OCI-LY1 (cell line): ENCODE data around the gene FAM185A.

Experiments used
- H2AFZ ChIP-seq: fragments of 200-600 bp; sonication (generic), shearing (Covaris generic); 2 replicates; pipeline ENCODE4 v1.6.0; 2014; ENCODE audit warnings: antibody characterized with exemption, mild to moderate bottlenecking, low read length
- H3F3A ChIP-seq: fragments of 200-600 bp; sonication (generic), shearing (Covaris generic); 2 replicates; pipeline ENCODE4 v1.6.0; 2014; ENCODE audit warnings: mild to moderate bottlenecking, antibody characterized with exemption, low read length, moderate library complexity; ENCODE audit not compliant: insufficient read depth
- H3K27ac ChIP-seq: fragments of 200-600 bp; sonication (generic); 2 replicates; pipeline ENCODE4 v1.5.1; 2014; ENCODE audit warnings: low read length, mixed run types, mild to moderate bottlenecking, low read depth; ENCODE audit not compliant: poor library complexity, severe bottlenecking
- H3K27me3 ChIP-seq: fragments of 200-600 bp; sonication (generic); 2 replicates; pipeline ENCODE4 v1.6.0; 2014; ENCODE audit warnings: antibody characterized with exemption, mild to moderate bottlenecking, low read length, moderate library complexity; ENCODE audit not compliant: insufficient read depth
- H3K36me3 ChIP-seq: fragments of 200-600 bp; sonication (generic); 2 replicates; pipeline ENCODE4 v1.6.1; 2014; ENCODE audit warnings: mild to moderate bottlenecking, antibody characterized with exemption, low read length, moderate library complexity, mixed read lengths; ENCODE audit not compliant: insufficient read depth
- H3K4me1 ChIP-seq: fragments of 200-600 bp; sonication (generic); 2 replicates; pipeline ENCODE4 v1.5.1; 2014; ENCODE audit warnings: mild to moderate bottlenecking, low read length, moderate library complexity; ENCODE audit not compliant: insufficient read depth, severe bottlenecking
- H3K4me2 ChIP-seq: fragments of 200-600 bp; sonication (generic), shearing (Covaris generic); 2 replicates; pipeline ENCODE4 v1.6.1; 2014; ENCODE audit warnings: low read length
- H3K4me3 ChIP-seq: fragments of 200-600 bp; sonication (generic); 2 replicates; pipeline ENCODE4 v1.5.1; 2014; ENCODE audit warnings: low read length, low read depth, mild to moderate bottlenecking, mixed read lengths; ENCODE audit not compliant: poor library complexity, severe bottlenecking
- H3K79me2 ChIP-seq: fragments of 200-600 bp; shearing (Covaris generic); 2 replicates; pipeline ENCODE4 v1.6.1; 2016; ENCODE audit warnings: mixed run types, low read length, mixed read lengths; ENCODE audit not compliant: insufficient read depth
- H3K9ac ChIP-seq: fragments of 200-600 bp; sonication (generic), shearing (Covaris generic); 2 replicates; pipeline ENCODE4 v1.6.1; 2014; ENCODE audit warnings: mild to moderate bottlenecking, low read length, mixed read lengths
- H3K9me2 ChIP-seq: fragments of 200-600 bp; sonication (generic), shearing (Covaris generic); 2 replicates; pipeline ENCODE4 v1.6.1; 2014; ENCODE audit warnings: low read depth, mild to moderate bottlenecking, low read length, mixed read lengths
- H3K9me3 ChIP-seq: fragments of 200-600 bp; shearing (Covaris generic); 2 replicates; pipeline ENCODE4 v1.6.1; 2014; ENCODE audit warnings: low read length, mixed read lengths
- H4K20me1 ChIP-seq: fragments of 200-600 bp; sonication (generic), shearing (Covaris generic); 2 replicates; pipeline ENCODE4 v1.6.0; 2016; ENCODE audit warnings: mild to moderate bottlenecking, low read length; ENCODE audit not compliant: insufficient read depth
- CTCF ChIP-seq: fragments of 200-600 bp; sonication (generic), shearing (Covaris generic); IDR thresholded peaks from 2 replicates; pipeline ENCODE4 v1.5.1; 2017; ENCODE audit warnings: mild to moderate bottlenecking, antibody characterized with exemption, low read length, moderate library complexity, mixed read lengths
- EZH2 ChIP-seq: fragments of 200-600 bp; sonication (generic), shearing (Covaris generic); IDR thresholded peaks from 2 replicates; pipeline ENCODE4 v1.8.0; 2017; ENCODE audit warnings: borderline replicate concordance, mixed run types, mild to moderate bottlenecking, antibody characterized with exemption, low read length, moderate library complexity, mixed read lengths

FAM185A gene

GRCh38 chr7:102811942-102812678 is 63.3 kb downstream of the FAM185A start:
- H3F3A ChIP-seq, result no peaks in the 10 kb centered on the region
- H2AFZ ChIP-seq, result no peak overlapping the region
- H3K36me3 ChIP-seq, result peaks cover 5% of the 10 kb centered on the region; the same call in 1 of the 2 replicates
- no peak overlapping the region for H3K4me3 ChIP-seq
- H3K79me2 ChIP-seq, result no peaks in the 10 kb centered on the region
- no peak overlapping the region for H3K4me2 ChIP-seq
- H4K20me1 ChIP-seq, result no peaks in the 10 kb centered on the region
- no peaks in the 10 kb centered on the region for H3K9me2 ChIP-seq
- H3K9me3 ChIP-seq, result no peaks in the 10 kb centered on the region
- TF ChIP-seq CTCF, result no peak
- TF ChIP-seq EZH2, result no peak
- no peaks in the 10 kb centered on the region for H3K4me1 ChIP-seq
- no peak overlapping the region for H3K27ac ChIP-seq
- H3K27me3 ChIP-seq, result no peaks in the 10 kb centered on the region
- H3K9ac ChIP-seq, result no peak overlapping the region

- H3K9ac ChIP-seq, result no peak overlapping the region
- H3K9me2 ChIP-seq, result no peaks in the 10 kb centered on the region
- H3K79me2 ChIP-seq, result no peaks in the 10 kb centered on the region
- no peak overlapping the region for H3K4me3 ChIP-seq
- H3K36me3 ChIP-seq, result peaks cover 3% of the 10 kb centered on the region; the same call in 1 of the 2 replicates
- no peak overlapping the region for H3K27ac ChIP-seq
- H3F3A ChIP-seq, result no peaks in the 10 kb centered on the region
- no peaks in the 10 kb centered on the region for H3K27me3 ChIP-seq
- TF ChIP-seq EZH2 (no peak), CTCF (no peak)
- no peaks in the 10 kb centered on the region for H3K9me3 ChIP-seq
- H3K4me1 ChIP-seq, result no peaks in the 10 kb centered on the region
- H4K20me1 ChIP-seq, result no peaks in the 10 kb centered on the region
- no peak overlapping the region for H2AFZ ChIP-seq
- no peak overlapping the region for H3K4me2 ChIP-seq
These were observed 64.6 kb downstream of the FAM185A start for GRCh38 chr7:102813191-102814024.

DNA sequence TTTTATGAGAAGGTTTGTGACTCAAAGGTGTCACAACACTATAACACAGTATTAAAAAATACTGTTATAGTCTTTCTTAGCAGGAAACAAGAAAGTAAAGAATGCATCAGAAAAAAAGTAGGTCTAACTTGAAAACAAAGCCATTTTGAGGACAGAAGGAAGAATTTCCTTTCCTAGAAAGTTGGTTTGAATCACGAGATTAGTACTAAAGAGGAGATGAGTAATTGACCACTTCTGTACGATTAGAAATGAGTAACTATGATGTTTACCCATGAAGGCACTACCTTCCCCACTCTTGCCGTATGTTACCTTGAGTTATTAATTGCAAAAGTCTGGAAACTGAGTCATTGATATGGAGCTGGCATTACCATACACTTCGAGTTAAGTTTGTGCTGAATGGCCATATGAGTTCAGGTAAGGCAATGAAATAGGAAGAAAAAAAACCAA is 65.2 kb downstream of the FAM185A start:
- H3K27me3 ChIP-seq, result no peaks in the 10 kb centered on the region
- no peak overlapping the region for H2AFZ ChIP-seq
- H3K27ac ChIP-seq, result no peak overlapping the region
- H3K9me3 ChIP-seq, result no peaks in the 10 kb centered on the region
- no peaks in the 10 kb centered on the region for H3K9me2 ChIP-seq
- H3K4me1 ChIP-seq, result no peaks in the 10 kb centered on the region
- no peaks in the 10 kb centered on the region for H4K20me1 ChIP-seq
- no peaks in the 10 kb centered on the region for H3K79me2 ChIP-seq
- H3K9ac ChIP-seq, result no peak overlapping the region
- H3K4me3 ChIP-seq, result no peak overlapping the region
- H3K4me2 ChIP-seq, result no peak overlapping the region
- TF ChIP-seq EZH2, result no peak
- TF ChIP-seq CTCF, result no peak
- no peaks in the 10 kb centered on the region for H3K36me3 ChIP-seq
- H3F3A ChIP-seq, result no peaks in the 10 kb centered on the region
